IMR-90 (cell line): Measurements from ENCODE around the gene LDLRAD4. TPM values are rescaled to one million over a fixed set of nuclear protein-coding genes. Genes with fewer than 3 reads are reported as not detected.

Experiments
- ATAC-seq: fragments of 200-7000 bp; cut with Tn5 transposase; 2 replicates; pipeline ENCODE4 v1.9.1; 2020; ENCODE audit warnings: low read depth, mild to moderate bottlenecking, moderate library complexity
- BruUV-seq: library from RNA; stranded (reverse); fragments of 400-500 nt; replicated peaks from 2 replicates; lab custom pipeline; 2021; lab: Mats Ljungman, UMichigan
- CTCF ChIA-PET: fragments of 300-600 bp; formaldehyde crosslinking; extraction: SDS; loops from one replicate; lab custom pipeline; 2021; ENCODE audit warnings: antibody characterized with exemption; lab: Yijun Ruan, JAX
- POLR2A ChIA-PET: fragments of 300-600 bp; sonication (Branson Sonifier 250); formaldehyde crosslinking; loops from one replicate; lab custom pipeline; 2022; ENCODE audit warnings: antibody characterized with exemption; ENCODE audit not compliant: unreplicated experiment; lab: Charles Lee
- DNase-seq: peaks from one replicate; pipeline ENCODE4 v3.0.0; 2013
- H2AFZ ChIP-seq: replicated peaks from 2 replicates; pipeline ENCODE3; 2013; ENCODE audit warnings: low read length, mild to moderate bottlenecking; ENCODE audit not compliant: poor library complexity
- H2AK5ac ChIP-seq: 2 replicates; pipeline ENCODE4 v1.6.1; 2013; ENCODE audit warnings: low read depth, low read length, inconsistent platforms
- H2AK9ac ChIP-seq: replicated peaks from 2 replicates; pipeline ENCODE3; 2013; ENCODE audit warnings: mild to moderate bottlenecking, low read depth, low read length, moderate library complexity; ENCODE audit not compliant: poor library complexity
- H2BK120ac ChIP-seq: 2 replicates; pipeline ENCODE4 v1.6.1; 2013; ENCODE audit warnings: low read depth, low read length, inconsistent platforms
- H2BK15ac ChIP-seq: 3 replicates; pipeline ENCODE4 v1.6.1; 2013; ENCODE audit warnings: low read depth, low read length, inconsistent platforms
- H2BK20ac ChIP-seq: 2 replicates; pipeline ENCODE4 v1.6.1; 2013; ENCODE audit warnings: low read depth, mild to moderate bottlenecking, inconsistent platforms, low read length, moderate library complexity
- H2BK5ac ChIP-seq: 2 replicates; pipeline ENCODE4 v1.6.1; 2013; ENCODE audit warnings: mild to moderate bottlenecking, low read depth, low read length, inconsistent platforms; ENCODE audit not compliant: poor library complexity, severe bottlenecking
- H3K14ac ChIP-seq: replicated peaks from 2 replicates; pipeline ENCODE4 v1.6.1; 2013; ENCODE audit warnings: low read depth, low read length, inconsistent platforms
- H3K18ac ChIP-seq: 2 replicates; pipeline ENCODE4 v1.6.1; 2013; ENCODE audit warnings: low read depth, low read length, control low read depth
- H3K23ac ChIP-seq: 2 replicates; pipeline ENCODE4 v1.6.1; 2013; ENCODE audit warnings: low read depth, low read length, inconsistent platforms
- H3K27ac ChIP-seq: 2 replicates; pipeline ENCODE4 v1.5.1; 2013; ENCODE audit warnings: mild to moderate bottlenecking, control low read depth, low read length; ENCODE audit not compliant: insufficient read depth
- H3K27me3 ChIP-seq: 2 replicates; pipeline ENCODE4 v1.6.1; 2013; ENCODE audit warnings: low read length; ENCODE audit not compliant: control insufficient read depth, insufficient read depth
- H3K36me3 ChIP-seq: 2 replicates; pipeline ENCODE4 v1.6.1; 2013; ENCODE audit warnings: low read length, mixed read lengths; ENCODE audit not compliant: control insufficient read depth, insufficient read depth
- H3K4ac ChIP-seq: 2 replicates; pipeline ENCODE4 v1.6.1; 2013; ENCODE audit warnings: low read depth, low read length, inconsistent platforms
- H3K4me1 ChIP-seq: 2 replicates; pipeline ENCODE4 v1.6.1; 2013; ENCODE audit warnings: low read length, mixed read lengths; ENCODE audit not compliant: control insufficient read depth, insufficient read depth
- H3K4me2 ChIP-seq: 2 replicates; pipeline ENCODE4 v1.6.1; 2013; ENCODE audit warnings: low read depth, mild to moderate bottlenecking, control low read depth, low read length, moderate library complexity
- H3K4me3 ChIP-seq: 2 replicates; pipeline ENCODE4 v1.5.1; 2013; ENCODE audit warnings: low read depth, mild to moderate bottlenecking, control low read depth, low read length, moderate library complexity; ENCODE audit not compliant: insufficient read depth
- H3K56ac ChIP-seq: 2 replicates; pipeline ENCODE4 v1.6.1; 2013; ENCODE audit warnings: low read length, inconsistent platforms; ENCODE audit not compliant: insufficient read depth; ENCODE audit errors: extremely low read depth
- H3K79me1 ChIP-seq, 2 experiments: 2 replicates each; pipeline ENCODE4 v1.6.1; 2013; ENCODE audit warnings: low read length in 2 of 2, inconsistent platforms in 1 of 2, low read depth in 1 of 2
- H3K9ac ChIP-seq: 2 replicates; pipeline ENCODE4 v1.6.1; 2013; ENCODE audit warnings: low read depth, low read length, control low read depth
- H3K9me1 ChIP-seq: 2 replicates; pipeline ENCODE4 v1.6.1; 2013; ENCODE audit warnings: low read length, inconsistent platforms; ENCODE audit not compliant: insufficient read depth
- H3K9me3 ChIP-seq: 2 replicates; pipeline ENCODE4 v1.6.1; 2013; ENCODE audit warnings: low read length; ENCODE audit not compliant: control insufficient read depth, insufficient read depth
- H4K20me1 ChIP-seq: 2 replicates; pipeline ENCODE4 v1.6.1; 2013; ENCODE audit warnings: low read length, inconsistent platforms; ENCODE audit not compliant: insufficient read depth
- H4K5ac ChIP-seq: 2 replicates; pipeline ENCODE4 v1.6.1; 2013; ENCODE audit warnings: mild to moderate bottlenecking, low read depth, low read length, control low read depth
- H4K8ac ChIP-seq, 2 experiments: 2 replicates each; pipeline ENCODE4 v1.6.1; 2013; ENCODE audit warnings: low read depth in 2 of 2, low read length in 2 of 2, control low read depth in 1 of 2, inconsistent platforms in 1 of 2
- H4K91ac ChIP-seq: 2 replicates; pipeline ENCODE4 v1.6.1; 2013; ENCODE audit warnings: low read depth, low read length, inconsistent platforms; ENCODE audit not compliant: insufficient read depth
- BHLHE40 ChIP-seq: fragments of 150-350 bp; IDR thresholded peaks from 2 replicates; pipeline ENCODE4 v1.6.1; 2016; ENCODE audit warnings: mild to moderate bottlenecking, low read depth, low read length
- CEBPB ChIP-seq: IDR thresholded peaks from 2 replicates; pipeline ENCODE4 v1.6.1; 2012; ENCODE audit warnings: low read depth, low read length, improper control_type of control experiment
- CHD1 ChIP-seq: IDR thresholded peaks from 2 replicates; pipeline ENCODE4 v1.6.1; 2012; ENCODE audit warnings: low read depth, low read length, improper control_type of control experiment
- FOS ChIP-seq: fragments of 150-350 bp; IDR thresholded peaks from 2 replicates; pipeline ENCODE4 v1.6.1; 2016; ENCODE audit warnings: low read depth, low read length
- MAFK ChIP-seq: IDR thresholded peaks from 2 replicates; pipeline ENCODE4 v1.6.1; 2012; ENCODE audit warnings: low read depth, low read length, improper control_type of control experiment
- MAZ ChIP-seq: IDR thresholded peaks from 2 replicates; pipeline ENCODE4 v1.6.1; 2012; ENCODE audit warnings: low read depth, mild to moderate bottlenecking, low read length, improper control_type of control experiment, moderate library complexity, borderline replicate concordance
- MXI1 ChIP-seq: IDR thresholded peaks from 2 replicates; pipeline ENCODE4 v1.6.1; 2012; ENCODE audit warnings: low read depth, mild to moderate bottlenecking, low read length, moderate library complexity, borderline replicate concordance
- NFE2L2 ChIP-seq: fragments of 150-350 bp; IDR thresholded peaks from 2 replicates; pipeline ENCODE4 v1.6.1; 2016; ENCODE audit warnings: low read depth, mild to moderate bottlenecking, low read length
- POLR2A ChIP-seq: IDR thresholded peaks from 2 replicates; pipeline ENCODE4 v1.6.1; 2012; ENCODE audit warnings: mild to moderate bottlenecking, low read depth, low read length
- RAD21 ChIP-seq: IDR thresholded peaks from 2 replicates; pipeline ENCODE4 v1.6.1; 2012; ENCODE audit warnings: low read length, improper control_type of control experiment
- RFX5 ChIP-seq: IDR thresholded peaks from 2 replicates; pipeline ENCODE4 v1.8.0; 2012; ENCODE audit warnings: low read depth, mild to moderate bottlenecking, low read length, moderate library complexity
- SMC3 ChIP-seq: fragments of 150-350 bp; IDR thresholded peaks from 2 replicates; pipeline ENCODE4 v1.6.1; 2016; ENCODE audit warnings: low read depth, mild to moderate bottlenecking, antibody characterized with exemption, low read length, moderate library complexity
- WGBS, 2 experiments: methylation state at CpG; one replicate each; pipeline versions ENCODE4 v1.1.5 to v1.1.7; 2013; ENCODE audit warnings: missing lambda C conversion rate in 2 of 2; ENCODE audit not compliant: insufficient read length in 1 of 2; ENCODE audit errors: extremely low coverage in 2 of 2; 5-methylcytosine and 5-hydroxymethylcytosine counted together
- dilution Hi-C: fragments of 300-500 bp; cut with HindIII; formaldehyde crosslinking; loops from one replicate; pipeline ENCODE4 v1.14.3; 2018; ENCODE audit warnings: low sequenced_read_pairs; ENCODE audit not compliant: unreplicated experiment
- in situ Hi-C: fragments of 300-500 bp; cut with MboI; formaldehyde crosslinking; loops from 3 replicates; pipeline ENCODE4 v1.14.3; 2019; ENCODE audit warnings: low sequenced_read_pairs, inconsistent platforms, mixed read lengths
- intact Hi-C: fragments of 100-400 bp; cut with micrococcal nuclease; formaldehyde crosslinking; loops from 2 replicates; pipeline ENCODE4 v1.10.0; 2022
- polyA plus RNA-seq, 3 experiments: library from polyadenylated mRNA; depleted of rRNA; stranded (reverse); fragments of >200 nt; gene quantifications; 2 replicates each; pipeline ENCODE4 v1.2.3, GENCODE V29; 2012; ENCODE audit warnings: low replicate concordance in 1 of 3
- total RNA-seq: library from RNA; depleted of rRNA; stranded (reverse); fragments of >200 nt; gene quantifications from 2 replicates; pipeline ENCODE4 v1.2.3, GENCODE V29; 2012
- TF ChIP-seq, protein P1 (sequence below): fragments of 150-350 bp; IDR thresholded peaks from 2 replicates; pipeline ENCODE4 v1.6.1; 2016; ENCODE audit warnings: low read depth, mild to moderate bottlenecking, low read length, moderate library complexity, borderline replicate concordance
- TF ChIP-seq, protein P2 (sequence below): fragments of 150-350 bp; IDR thresholded peaks from 2 replicates; pipeline ENCODE4 v1.6.1; 2017; ENCODE audit warnings: mild to moderate bottlenecking, antibody characterized with exemption, low read length, low read depth
- TF ChIP-seq, protein P3 (sequence below): conservative IDR thresholded peaks from 2 replicates; pipeline ENCODE4 v1.5.1; 2012; ENCODE audit warnings: mild to moderate bottlenecking, low read depth, low read length, improper control_type of control experiment

The LDLRAD4 gene
- total and polyA plus RNA-seq, 2 of the 4 experiments (the other 2 are of a cell fraction), result not detected

DNA sequence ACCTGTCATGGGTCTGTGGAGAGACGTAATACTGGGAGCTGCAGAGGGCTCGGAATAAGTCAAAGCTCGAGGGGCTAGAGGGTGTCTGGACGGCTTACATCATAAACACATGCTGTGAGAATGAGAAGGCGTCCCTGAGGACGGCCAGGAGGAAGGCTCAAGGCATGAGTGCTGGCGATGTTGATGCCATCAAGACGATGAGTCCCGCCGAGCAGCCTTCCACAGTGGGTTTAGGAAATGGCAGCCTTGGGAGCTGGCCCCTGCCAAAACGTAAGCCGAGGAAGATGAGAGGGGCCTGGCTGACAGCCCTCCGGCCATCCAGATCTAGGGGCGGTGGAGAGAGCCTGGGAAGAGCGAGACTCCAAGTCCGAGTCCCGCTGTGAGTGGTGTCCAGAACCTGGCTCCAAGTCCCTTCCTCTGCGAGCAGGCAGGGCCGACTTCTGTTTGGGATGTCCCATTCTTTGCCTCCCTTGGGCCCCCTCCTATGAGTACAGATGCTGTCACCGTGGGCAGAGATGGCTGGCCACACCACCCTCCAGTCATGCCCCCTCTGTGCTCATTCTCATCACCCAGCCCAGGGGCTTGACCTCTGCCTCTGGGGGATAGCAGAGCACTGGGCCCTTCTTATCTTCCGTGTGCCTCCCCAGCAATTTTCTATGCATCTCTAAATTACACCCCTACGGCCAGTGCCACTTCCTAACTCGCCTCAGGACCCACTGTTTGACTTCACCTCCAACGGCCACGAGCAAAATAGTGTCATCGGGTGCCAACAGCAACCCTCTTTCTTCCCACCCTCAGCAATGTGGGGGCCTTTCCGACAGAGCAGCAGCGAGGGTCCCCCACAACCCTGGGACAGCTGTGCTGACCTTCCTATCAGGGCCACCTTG, 332.1 kb downstream of the LDLRAD4 start:
- Histone ChIP-seq H3K4me2 (no peak overlapping the region), H3K14ac (no peak overlapping the region), H3K4ac (no peak overlapping the region), H3K36me3 (no peaks in the 10 kb centered on the region), H4K20me1 (no peaks in the 10 kb centered on the region), H3K27ac (no peak overlapping the region), H3K23ac (no peak overlapping the region), H4K8ac (no peak overlapping the region), H3K9me1 (no peaks in the 10 kb centered on the region), H3K56ac (no peak overlapping the region), H3K4me1 (no peaks in the 10 kb centered on the region), H2AK9ac (peak overlapping the region; percentile 42), H3K9ac (no peak overlapping the region), H2BK15ac (no peak overlapping the region), H3K79me1 (no peaks in the 10 kb centered on the region), H3K27me3 (peaks cover 10% of the 10 kb centered on the region), H2BK120ac (no peak overlapping the region), H2BK5ac (no peak overlapping the region), H4K91ac (no peak overlapping the region), H2AFZ (no peak overlapping the region), H3K4me3 (no peak overlapping the region), H4K5ac (no peak overlapping the region), H2BK20ac (no peak overlapping the region), H3K18ac (no peak overlapping the region), H3K9me3 (no peaks in the 10 kb centered on the region), H2AK5ac (no peak overlapping the region)
- intact Hi-C loops (no loop called here), in situ Hi-C loops (no loop called here), dilution Hi-C loops (no loop called here)
- ATAC-seq (no peak), DNase-seq (no peak)
- CTCF ChIA-PET, result no interaction called here
- BruUV-seq, result no TSS peak
- POLR2A ChIA-PET, result no interaction called here
- 26% methylated on average over 10 of the region's 28 CpGs; no CpG with 5 or more reads in 1 of the 2 experiments for WGBS, 2 experiments
- no peak for TF ChIP-seq MXI1
- TF ChIP-seq NFE2L2, result no peak
- TF ChIP-seq BHLHE40, result no peak
- no peak for TF ChIP-seq MAZ
- TF ChIP-seq CHD1, result no peak
- TF ChIP-seq, protein P1, sequence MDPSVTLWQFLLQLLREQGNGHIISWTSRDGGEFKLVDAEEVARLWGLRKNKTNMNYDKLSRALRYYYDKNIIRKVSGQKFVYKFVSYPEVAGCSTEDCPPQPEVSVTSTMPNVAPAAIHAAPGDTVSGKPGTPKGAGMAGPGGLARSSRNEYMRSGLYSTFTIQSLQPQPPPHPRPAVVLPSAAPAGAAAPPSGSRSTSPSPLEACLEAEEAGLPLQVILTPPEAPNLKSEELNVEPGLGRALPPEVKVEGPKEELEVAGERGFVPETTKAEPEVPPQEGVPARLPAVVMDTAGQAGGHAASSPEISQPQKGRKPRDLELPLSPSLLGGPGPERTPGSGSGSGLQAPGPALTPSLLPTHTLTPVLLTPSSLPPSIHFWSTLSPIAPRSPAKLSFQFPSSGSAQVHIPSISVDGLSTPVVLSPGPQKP, result no peak
- TF ChIP-seq FOS, result no peak
- TF ChIP-seq RFX5, result no peak
- TF ChIP-seq SMC3, result no peak
- TF ChIP-seq RAD21, result no peak
- TF ChIP-seq CEBPB, result no peak
- TF ChIP-seq, protein P2, sequence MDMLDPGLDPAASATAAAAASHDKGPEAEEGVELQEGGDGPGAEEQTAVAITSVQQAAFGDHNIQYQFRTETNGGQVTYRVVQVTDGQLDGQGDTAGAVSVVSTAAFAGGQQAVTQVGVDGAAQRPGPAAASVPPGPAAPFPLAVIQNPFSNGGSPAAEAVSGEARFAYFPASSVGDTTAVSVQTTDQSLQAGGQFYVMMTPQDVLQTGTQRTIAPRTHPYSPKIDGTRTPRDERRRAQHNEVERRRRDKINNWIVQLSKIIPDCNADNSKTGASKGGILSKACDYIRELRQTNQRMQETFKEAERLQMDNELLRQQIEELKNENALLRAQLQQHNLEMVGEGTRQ, result no peak
- no peak for TF ChIP-seq MAFK
- no peak for TF ChIP-seq POLR2A
- TF ChIP-seq, protein P3, sequence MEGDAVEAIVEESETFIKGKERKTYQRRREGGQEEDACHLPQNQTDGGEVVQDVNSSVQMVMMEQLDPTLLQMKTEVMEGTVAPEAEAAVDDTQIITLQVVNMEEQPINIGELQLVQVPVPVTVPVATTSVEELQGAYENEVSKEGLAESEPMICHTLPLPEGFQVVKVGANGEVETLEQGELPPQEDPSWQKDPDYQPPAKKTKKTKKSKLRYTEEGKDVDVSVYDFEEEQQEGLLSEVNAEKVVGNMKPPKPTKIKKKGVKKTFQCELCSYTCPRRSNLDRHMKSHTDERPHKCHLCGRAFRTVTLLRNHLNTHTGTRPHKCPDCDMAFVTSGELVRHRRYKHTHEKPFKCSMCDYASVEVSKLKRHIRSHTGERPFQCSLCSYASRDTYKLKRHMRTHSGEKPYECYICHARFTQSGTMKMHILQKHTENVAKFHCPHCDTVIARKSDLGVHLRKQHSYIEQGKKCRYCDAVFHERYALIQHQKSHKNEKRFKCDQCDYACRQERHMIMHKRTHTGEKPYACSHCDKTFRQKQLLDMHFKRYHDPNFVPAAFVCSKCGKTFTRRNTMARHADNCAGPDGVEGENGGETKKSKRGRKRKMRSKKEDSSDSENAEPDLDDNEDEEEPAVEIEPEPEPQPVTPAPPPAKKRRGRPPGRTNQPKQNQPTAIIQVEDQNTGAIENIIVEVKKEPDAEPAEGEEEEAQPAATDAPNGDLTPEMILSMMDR, result no peak
